NCI-H510A treated with DMSO at 0.1 percent for 48 hours (cell line): ENCODE measurements around the gene LGALS16.
"Not testable (repeated sequence)": the region's sequence is repeated elsewhere in the genome, so short reads cannot be mapped to it uniquely, and the experiment has no call there.

Experiments used
- DNase-seq: peaks from one replicate; lab custom pipeline; 2025; lab: John Stamatoyannopoulos, UW

The LGALS16 gene

GRCh38 chr19:39677961-39678889 is 22.5 kb downstream of the LGALS16 start:
- DNase-seq, result peak; percentile 48

- no peak for DNase-seq
Observed at GRCh38 chr19:39679056-39679790, 23.5 kb downstream of the LGALS16 start.

GRCh38 chr19:39679791-39680168 is 24.1 kb downstream of the LGALS16 start:
- DNase-seq, result no peak

GRCh38 chr19:39680593-39680992 is 24.9 kb downstream of the LGALS16 start:
- no peak for DNase-seq

- no peak for DNase-seq
Observed at GRCh38 chr19:39681416-39681815, 25.7 kb downstream of the LGALS16 start.

GRCh38 chr19:39684267-39684666 is 28.6 kb downstream of the LGALS16 start:
- no peak for DNase-seq

GRCh38 chr19:39686739-39687138 is 31.0 kb downstream of the LGALS16 start:
- no peak for DNase-seq

GRCh38 chr19:39688637-39689036 is 32.9 kb downstream of the LGALS16 start:
- DNase-seq, result not testable (repeated sequence)

- no peak for DNase-seq
Observed at GRCh38 chr19:39692166-39692565, 36.5 kb downstream of the LGALS16 start.

GRCh38 chr19:39692822-39693221 is 37.1 kb downstream of the LGALS16 start:
- no peak for DNase-seq

GRCh38 chr19:39695759-39696158 is 40.0 kb downstream of the LGALS16 start:
- DNase-seq, result no peak

- DNase-seq, result no peak
Observed at GRCh38 chr19:39696387-39696786, 40.7 kb downstream of the LGALS16 start.

GRCh38 chr19:39698535-39698934 is 42.8 kb downstream of the LGALS16 start:
- DNase-seq, result no peak

GRCh38 chr19:39701291-39701690 is 45.6 kb downstream of the LGALS16 start:
- DNase-seq, result no peak

GRCh38 chr19:39704181-39705044 is 48.7 kb downstream of the LGALS16 start, which contains the start of gene LGALS14:
Gene LGALS14, plus strand, starts transcription at chr19:39704481. Its CDS starts 48 bp downstream, at chr19:39704529.
- DNase-seq, result no peak

- no peak for DNase-seq
Observed at GRCh38 chr19:39705578-39706188, 50.0 kb downstream of the LGALS16 start.

- no peak for DNase-seq
Observed at GRCh38 chr19:39708594-39708993, 52.9 kb downstream of the LGALS16 start.

GRCh38 chr19:39709026-39709872 is 53.5 kb downstream of the LGALS16 start:
- no peak for DNase-seq
